Upper lobe of left lung (tissue), 4 donors: ENCODE data around the gene ATP1A2.

Experiments used
- CTCF ChIP-seq, 6 experiments: fragments of 450-650 bp in 4 of 6; fragments of 200-600 bp in 2 of 6; sonication (generic) in 2 of 6; IDR thresholded peaks; one replicate each; pipeline ENCODE4 v1.5.1; 2016 to 2019; ENCODE audit warnings: antibody characterized with exemption in 6 of 6
- EP300 ChIP-seq, 4 donors: sonication (generic); formaldehyde crosslinking; IDR thresholded peaks; one replicate each; pipeline ENCODE4 v1.5.1; 2017; ENCODE audit warnings: antibody characterized with exemption in 4 of 4, control low read depth in 2 of 4
- POLR2A ChIP-seq, 4 donors: fragments of 450-650 bp; IDR thresholded peaks; one replicate each; pipeline ENCODE4 v1.5.1; 2016 to 2017; ENCODE audit warnings: antibody characterized with exemption in 4 of 4, mild to moderate bottlenecking in 2 of 4
- POLR2AphosphoS5 ChIP-seq, 2 donors: sonication (generic); formaldehyde crosslinking; IDR thresholded peaks; one replicate each; pipeline ENCODE4 v1.5.1; 2017; ENCODE audit warnings: antibody characterized with exemption in 2 of 2

GRCh38 chr1:160177231-160177630, 61.7 kb downstream of the ATP1A2 start:
- TF ChIP-seq CTCF (IDR thresholded peaks at IDR 0.05), result no peak
- no peak for TF ChIP-seq POLR2A (IDR thresholded peaks at IDR 0.05)
- TF ChIP-seq EP300 (IDR thresholded peaks at IDR 0.05), result no peak
- TF ChIP-seq POLR2AphosphoS5 (IDR thresholded peaks at IDR 0.05), result no peak
